Subcutaneous adipose tissue (tissue), 4 donors: Measurements from ENCODE around the gene KDM5B. TPM values are rescaled to one million over a fixed set of nuclear protein-coding genes. Genes with fewer than 3 reads are reported as not detected.

ENCODE experiments used
- CTCF ChIP-seq: fragments of 450-650 bp; IDR thresholded peaks from one replicate; pipeline ENCODE4 v1.5.1; 2016; ENCODE audit warnings: low read depth, mild to moderate bottlenecking, control low read depth, antibody characterized with exemption, moderate library complexity
- total RNA-seq, 4 donors: library from RNA; depleted of rRNA; stranded (reverse); fragments of >200 nt; gene quantifications; one replicate each; pipeline ENCODE4 v1.1.0, GENCODE V29; 2016

Gene KDM5B
- total RNA-seq, 4 donors from 2014 or later, result 37.8 to 62.2 (median 48.2) TPM

- TF ChIP-seq CTCF, result no peak
Observed at GRCh38 chr1:202796670-202797069, 11.6 kb downstream of the KDM5B start.

GRCh38 chr1:202794051-202794740, 14.0 kb downstream of the KDM5B start:
- no peak for TF ChIP-seq CTCF

GRCh38 chr1:202791077-202791747, 17.0 kb downstream of the KDM5B start:
- TF ChIP-seq CTCF, result no peak

GRCh38 chr1:202788800-202789199, 19.4 kb downstream of the KDM5B start:
- TF ChIP-seq CTCF, result no peak

GRCh38 chr1:202786804-202787203, 21.4 kb downstream of the KDM5B start:
- no peak for TF ChIP-seq CTCF

GRCh38 chr1:202781180-202781579, 27.0 kb downstream of the KDM5B start:
- no peak for TF ChIP-seq CTCF

- no peak for TF ChIP-seq CTCF
Observed at GRCh38 chr1:202770135-202770534, 38.1 kb downstream of the KDM5B start.
